GM19395 (cell line): ENCODE data around the gene MRPL44.
"Not testable (repeated sequence)": the region's sequence is repeated elsewhere in the genome, so short reads cannot be mapped to it uniquely, and the experiment has no call there.

Experiments used
- ATAC-seq: cut with Tn5 transposase; IDR thresholded peaks from one replicate; pipeline ENCODE4 v1.9.1; 2021; ENCODE audit warnings: mild to moderate bottlenecking, moderate library complexity; ENCODE audit not compliant: unreplicated experiment

MRPL44 gene

GRCh38 chr2:224000662-224001061 lies 43.4 kb downstream of the MRPL44 start:
- not testable (repeated sequence) for ATAC-seq

DNA sequence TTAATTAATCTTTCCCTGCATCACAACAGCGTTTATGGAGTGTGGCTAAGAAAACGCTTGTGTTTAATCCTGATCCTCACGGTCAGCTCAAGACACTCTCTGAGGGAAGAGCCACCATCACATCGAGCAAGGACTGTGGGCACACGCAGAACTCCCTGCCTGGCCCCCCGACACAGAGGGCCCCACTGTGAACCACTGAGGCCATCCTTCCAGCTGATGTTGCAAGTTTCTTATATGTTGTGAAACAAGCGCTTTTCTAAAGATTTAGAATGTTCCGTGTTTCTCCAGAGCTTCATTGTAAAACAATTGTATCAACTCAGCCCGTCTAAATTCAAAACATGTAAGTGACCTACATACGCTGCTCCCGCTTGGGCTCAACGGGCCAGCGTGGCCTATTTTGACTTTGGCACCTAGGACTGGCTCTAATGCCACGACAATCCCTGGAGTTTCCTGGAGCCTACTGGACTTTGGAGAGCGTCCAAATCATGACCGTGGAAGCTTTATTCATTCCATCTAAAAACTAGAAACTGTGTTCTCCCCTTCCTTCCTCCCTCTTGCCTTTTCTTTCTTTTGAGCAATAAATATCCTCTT lies 46.9 kb downstream of the MRPL44 start:
- ATAC-seq, result no peak

DNA sequence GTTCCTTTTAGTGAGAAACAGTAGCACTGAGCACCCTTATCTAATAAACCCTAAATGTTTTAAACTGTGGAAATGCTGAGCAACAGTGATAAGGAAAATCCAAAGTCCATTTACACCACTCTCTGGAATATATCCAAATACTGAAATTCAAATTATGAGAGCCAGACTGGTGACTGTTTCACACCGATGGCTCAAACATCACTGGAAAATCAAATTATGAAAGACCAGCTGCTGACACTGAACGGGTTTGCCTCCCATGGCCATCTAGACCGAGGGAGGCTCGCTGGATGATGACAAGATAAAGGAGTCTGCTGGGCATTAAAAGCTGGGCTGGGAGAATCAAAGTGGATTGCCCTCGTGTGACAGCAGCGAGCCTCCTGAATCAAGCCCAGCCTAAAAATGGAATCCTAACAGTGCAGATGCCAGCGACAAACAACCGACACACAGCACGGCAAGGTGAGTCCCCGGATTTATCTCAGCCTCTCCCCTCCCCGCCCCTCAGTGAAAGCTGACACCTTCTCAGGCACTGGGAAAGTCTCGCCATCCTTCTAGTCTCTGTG lies 51.5 kb downstream of the MRPL44 start:
- ATAC-seq, result no peak

- ATAC-seq, result no peak
These were observed 52.5 kb downstream of the MRPL44 start for GRCh38 chr2:224009605-224010315.

DNA sequence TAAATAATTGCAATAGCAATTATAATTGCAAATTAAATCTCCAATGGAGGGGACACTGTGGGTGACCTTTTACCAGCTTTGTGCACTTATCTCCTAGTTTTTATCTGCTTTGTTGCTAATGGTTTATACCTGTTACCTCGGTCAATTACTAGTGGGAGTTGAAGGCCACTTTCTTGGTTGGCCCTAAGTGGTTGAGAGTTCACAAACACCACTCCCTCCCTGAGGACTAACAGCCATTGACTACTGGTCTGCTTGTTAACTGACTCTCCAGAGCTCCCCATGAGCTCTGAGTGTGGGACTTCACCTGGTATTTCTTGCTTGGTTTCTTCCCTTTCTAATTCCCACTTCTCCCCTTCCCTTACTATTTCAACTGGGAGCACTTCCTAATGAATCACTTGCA lies 54.6 kb downstream of the MRPL44 start:
- no peak for ATAC-seq

GRCh38 chr2:224014336-224014735 lies 57.1 kb downstream of the MRPL44 start:
- ATAC-seq, result no peak

GRCh38 chr2:224016963-224017362 lies 59.7 kb downstream of the MRPL44 start:
- no peak for ATAC-seq
